Right lobe of liver (tissue), 6 donors: ENCODE data around the gene FAM3C. TPM values are rescaled to one million over a fixed set of nuclear protein-coding genes. Genes with fewer than 3 reads are reported as not detected.

Experiments
- ATAC-seq, 4 donors: fragments of 200-7000 bp; cut with Tn5 transposase; one replicate each; pipeline ENCODE4 v1.9.1; 2020; ENCODE audit warnings: mild to moderate bottlenecking in 4 of 4, moderate library complexity in 4 of 4
- DNase-seq, 3 donors: peaks; one replicate each; pipeline ENCODE4 v3.0.0-alpha.2; 2020
- H3K27ac ChIP-seq, 3 donors: fragments of 200-600 bp; one replicate each; pipeline ENCODE4 v1.8.0; 2022
- H3K27me3 ChIP-seq, 2 donors: fragments of 200-600 bp; one replicate each; pipeline ENCODE4 v1.8.0; 2022
- H3K36me3 ChIP-seq, 4 donors: fragments of 200-600 bp; sonication (generic) in 1 of 4; one replicate each; pipeline versions ENCODE4 v1.5.1 to v1.8.0; 2017 to 2022; ENCODE audit warnings: control low read depth in 1 of 4
- H3K4me1 ChIP-seq, 4 donors: fragments of 200-600 bp; sonication (generic) in 1 of 4; one replicate each; pipeline versions ENCODE4 v1.5.1 to v1.8.0; 2017 to 2022; ENCODE audit warnings: control low read depth in 1 of 4
- H3K4me3 ChIP-seq, 3 donors: fragments of 200-600 bp; one replicate each; pipeline ENCODE4 v1.8.0; 2022
- H3K9me3 ChIP-seq, 4 donors: fragments of 200-600 bp; sonication (generic) in 1 of 4; one replicate each; pipeline versions ENCODE4 v1.5.1 to v1.8.0; 2017 to 2022; ENCODE audit warnings: control low read depth in 1 of 4
- CTCF ChIP-seq, 4 donors: fragments of 200-600 bp in 3 of 4; fragments of 450-650 bp in 1 of 4; IDR thresholded peaks; one replicate each; pipeline versions ENCODE4 v1.5.1 to v1.8.0; 2016 to 2022; ENCODE audit warnings: antibody characterized with exemption in 4 of 4, mild to moderate bottlenecking in 2 of 4
- POLR2A ChIP-seq: fragments of 450-650 bp; IDR thresholded peaks from one replicate; pipeline ENCODE4 v1.6.1; 2017; ENCODE audit warnings: antibody characterized with exemption, mild to moderate bottlenecking
- WGBS: methylation state at CpG from one replicate; pipeline ENCODE4 v1.1.6; 2018; ENCODE audit warnings: low coverage, low lambda C conversion rate; ENCODE audit not compliant: insufficient coverage; ENCODE audit errors: missing lambda C conversion rate; 5-methylcytosine and 5-hydroxymethylcytosine counted together
- intact Hi-C, 2 donors: fragments of 100-400 bp; cut with DNase I; formaldehyde crosslinking; loops; one replicate each; pipeline versions ENCODE4 v1.11.2 to v1.14.1; 2022
- total RNA-seq, 6 experiments: library from RNA; depleted of rRNA in 2 of 6; stranded (reverse); fragments of >200 nt in 2 of 6; fragmentation: NEBNext Ultra II Directional in 3 of 6; extraction: Animal tissue kit (Norgen Biotek cat#: 25700) in 3 of 6; gene quantifications; one replicate each; pipeline versions ENCODE4 v1.1.0 to v1.2.4, GENCODE V29; 2016 to 2023
- donor health status: DM: no; HTN: yes; CAD: no.
- donor health status: DM: no; HTN: no; CAD: no.
- donor health status: DM: no; HTN: no; CAD: no.
- donor health status: DM: no; HTN: yes; CAD: no.
- donor health status: DM: no; HTN: yes; CAD: no.

Gene FAM3C
- total RNA-seq, 6 experiments from 2014 or later, result 13.6 to 41.3 (median 31.8) TPM

- no peaks in the 10 kb centered on the region for H3K36me3 ChIP-seq
- ATAC-seq, result peak; percentile 28 to 63 (median 40)
- 17% methylated on average over 2 of the region's 2 CpGs for WGBS
- H3K27me3 ChIP-seq, result no peaks in the 10 kb centered on the region
- peak overlapping the region; percentile 10 to 46 (median 16) for H3K27ac ChIP-seq
- no peak for DNase-seq
- peak overlapping the region; percentile 30 to 42 (median 34) for H3K4me3 ChIP-seq
- H3K9me3 ChIP-seq, result no peaks in the 10 kb centered on the region
- TF ChIP-seq CTCF (IDR thresholded peaks at IDR 0.05) (no peak), POLR2A (no peak)
- peaks cover 0 to 17% (median 10%) of the 10 kb centered on the region in 4 donors for H3K4me1 ChIP-seq
- intact Hi-C loops, result no loop called here
These were observed 1.7 kb upstream of the FAM3C start for GRCh38 chr7:121397822-121398221.

- Histone ChIP-seq H3K27ac (peak overlapping the region in 1 of 3 donors; percentile 16), H3K4me1 (peaks cover 0 to 17% (median 10%) of the 10 kb centered on the region in 4 donors), H3K36me3 (no peaks in the 10 kb centered on the region), H3K27me3 (no peaks in the 10 kb centered on the region), H3K9me3 (no peaks in the 10 kb centered on the region), H3K4me3 (no peak overlapping the region)
- 66% methylated on average over 3 of the region's 3 CpGs for WGBS
- DNase-seq (no peak), ATAC-seq (no peak)
- intact Hi-C loops, result no loop called here
- no peak for TF ChIP-seq CTCF (IDR thresholded peaks at IDR 0.05)
- no peak for TF ChIP-seq POLR2A
These were observed 1.3 kb upstream of the FAM3C start for GRCh38 chr7:121397361-121397760.

- intact Hi-C loops, result no loop called here
- WGBS, result 2% methylated on average over 8 of the region's 30 CpGs
- TF ChIP-seq CTCF (IDR thresholded peaks at IDR 0.05), result no peak
- no peak for TF ChIP-seq POLR2A
- Histone ChIP-seq H3K9me3 (no peaks in the 10 kb centered on the region), H3K27me3 (no peaks in the 10 kb centered on the region), H3K36me3 (no peaks in the 10 kb centered on the region), H3K27ac (peak overlapping the region; percentile 70 to 88 (median 73)), H3K4me1 (peaks cover 0 to 17% (median 10%) of the 10 kb centered on the region in 4 donors), H3K4me3 (peak overlapping the region; percentile 76 to 85 (median 78))
- DNase-seq, result peak; percentile 58 to 61 (median 59)
- peak; percentile 23 to 51 (median 42) for ATAC-seq
These were observed 581 bp downstream of the FAM3C start for GRCh38 chr7:121395494-121395960.

GRCh38 chr7:121394709-121395140 lies 1.4 kb downstream of the FAM3C start:
- WGBS, result 16% methylated on average over 7 of the region's 7 CpGs
- ATAC-seq (peak in 2 of 4 donors; percentile 6 to 18), DNase-seq (peak in 1 of 3 donors; percentile 17)
- Histone ChIP-seq H3K4me3 (peak overlapping the region; percentile 76 to 85 (median 78)), H3K27me3 (no peaks in the 10 kb centered on the region), H3K36me3 (no peaks in the 10 kb centered on the region), H3K4me1 (peaks cover 0 to 17% (median 10%) of the 10 kb centered on the region in 4 donors), H3K27ac (peak overlapping the region; percentile 70 to 88 (median 73)), H3K9me3 (no peaks in the 10 kb centered on the region)
- intact Hi-C loops, result no loop called here
- TF ChIP-seq POLR2A (no peak), CTCF (IDR thresholded peaks at IDR 0.05) (no peak)
